GM19372 (cell line): ENCODE measurements around the gene ITCH.
A peak's percentile ranks its signal among the peaks of the same experiment; 100 is the strongest.
"Not testable (repeated sequence)": the region's sequence is repeated elsewhere in the genome, so short reads cannot be mapped to it uniquely, and the experiment has no call there.

Source experiments
- ATAC-seq: cut with Tn5 transposase; IDR thresholded peaks from one replicate; pipeline ENCODE4 v1.9.1; 2021; ENCODE audit warnings: mild to moderate bottlenecking, low read depth, moderate library complexity; ENCODE audit not compliant: unreplicated experiment

The ITCH gene

GRCh38 chr20:34343458-34344211, 19.4 kb upstream of the ITCH start:
- no peak for ATAC-seq

GRCh38 chr20:34344238-34344637, 18.8 kb upstream of the ITCH start:
- ATAC-seq: no peak

- no peak for ATAC-seq
Observed at GRCh38 chr20:34345402-34345736, 17.7 kb upstream of the ITCH start.

GRCh38 chr20:34345839-34346532, 17.1 kb upstream of the ITCH start:
- ATAC-seq: not testable (repeated sequence)

GRCh38 chr20:34346533-34346865, 16.6 kb upstream of the ITCH start:
- not testable (repeated sequence) for ATAC-seq

- ATAC-seq: no peak
Observed at GRCh38 chr20:34347571-34347970, 15.5 kb upstream of the ITCH start.

GRCh38 chr20:34350095-34350494, 13.0 kb upstream of the ITCH start:
- no peak for ATAC-seq

GRCh38 chr20:34353467-34353866, 9.6 kb upstream of the ITCH start:
- not testable (repeated sequence) for ATAC-seq

- no peak for ATAC-seq
Observed at GRCh38 chr20:34355427-34355826, 7.6 kb upstream of the ITCH start.

- not testable (repeated sequence) for ATAC-seq
Observed at GRCh38 chr20:34359729-34360128, 3.3 kb upstream of the ITCH start.

GRCh38 chr20:34362502-34363061, 491 bp upstream of the ITCH start:
- ATAC-seq: no peak

- peak; percentile 38 for ATAC-seq
Observed at GRCh38 chr20:34363465-34364222, 571 bp downstream of the ITCH start.

GRCh38 chr20:34364223-34364506, 1.1 kb downstream of the ITCH start:
- no peak for ATAC-seq

- ATAC-seq: no peak
Observed at GRCh38 chr20:34365765-34366213, 2.7 kb downstream of the ITCH start.

- no peak for ATAC-seq
Observed at GRCh38 chr20:34367155-34367554, 4.1 kb downstream of the ITCH start.

GRCh38 chr20:34367911-34368310, 4.8 kb downstream of the ITCH start:
- not testable (repeated sequence) for ATAC-seq

GRCh38 chr20:34368547-34368946, 5.5 kb downstream of the ITCH start:
- no peak for ATAC-seq

- ATAC-seq: no peak
Observed at GRCh38 chr20:34369265-34369664, 6.2 kb downstream of the ITCH start.

- ATAC-seq: no peak
Observed at GRCh38 chr20:34370062-34370461, 7.0 kb downstream of the ITCH start.

GRCh38 chr20:34373445-34373844, 10.4 kb downstream of the ITCH start:
- no peak for ATAC-seq

- ATAC-seq: no peak
Observed at GRCh38 chr20:34374209-34374760, 11.2 kb downstream of the ITCH start.
